Measurements from ENCODE around the gene WHRN.

- TF ChIP-seq CREB1 (CRISPR knock-in tag; IDR thresholded peaks at IDR 0.05; ENCODE audit: low read depth) = peak; percentile 42
- TF ChIP-seq EZH2 (IDR thresholded peaks at IDR 0.05; ENCODE audit: low read depth, unreplicated experiment) = no peak
- no peak for TF ChIP-seq CTCF (conservative IDR thresholded peaks at IDR 0.05; ENCODE audit: low read depth in 2 of 2)
- no peak for TF ChIP-seq NANOG (IDR thresholded peaks at IDR 0.05; ENCODE audit: borderline replicate concordance)
- TF ChIP-seq POLR2AphosphoS5 (IDR thresholded peaks at IDR 0.05; ENCODE audit: low read depth) = no peak
- TF ChIP-seq, protein P1, sequence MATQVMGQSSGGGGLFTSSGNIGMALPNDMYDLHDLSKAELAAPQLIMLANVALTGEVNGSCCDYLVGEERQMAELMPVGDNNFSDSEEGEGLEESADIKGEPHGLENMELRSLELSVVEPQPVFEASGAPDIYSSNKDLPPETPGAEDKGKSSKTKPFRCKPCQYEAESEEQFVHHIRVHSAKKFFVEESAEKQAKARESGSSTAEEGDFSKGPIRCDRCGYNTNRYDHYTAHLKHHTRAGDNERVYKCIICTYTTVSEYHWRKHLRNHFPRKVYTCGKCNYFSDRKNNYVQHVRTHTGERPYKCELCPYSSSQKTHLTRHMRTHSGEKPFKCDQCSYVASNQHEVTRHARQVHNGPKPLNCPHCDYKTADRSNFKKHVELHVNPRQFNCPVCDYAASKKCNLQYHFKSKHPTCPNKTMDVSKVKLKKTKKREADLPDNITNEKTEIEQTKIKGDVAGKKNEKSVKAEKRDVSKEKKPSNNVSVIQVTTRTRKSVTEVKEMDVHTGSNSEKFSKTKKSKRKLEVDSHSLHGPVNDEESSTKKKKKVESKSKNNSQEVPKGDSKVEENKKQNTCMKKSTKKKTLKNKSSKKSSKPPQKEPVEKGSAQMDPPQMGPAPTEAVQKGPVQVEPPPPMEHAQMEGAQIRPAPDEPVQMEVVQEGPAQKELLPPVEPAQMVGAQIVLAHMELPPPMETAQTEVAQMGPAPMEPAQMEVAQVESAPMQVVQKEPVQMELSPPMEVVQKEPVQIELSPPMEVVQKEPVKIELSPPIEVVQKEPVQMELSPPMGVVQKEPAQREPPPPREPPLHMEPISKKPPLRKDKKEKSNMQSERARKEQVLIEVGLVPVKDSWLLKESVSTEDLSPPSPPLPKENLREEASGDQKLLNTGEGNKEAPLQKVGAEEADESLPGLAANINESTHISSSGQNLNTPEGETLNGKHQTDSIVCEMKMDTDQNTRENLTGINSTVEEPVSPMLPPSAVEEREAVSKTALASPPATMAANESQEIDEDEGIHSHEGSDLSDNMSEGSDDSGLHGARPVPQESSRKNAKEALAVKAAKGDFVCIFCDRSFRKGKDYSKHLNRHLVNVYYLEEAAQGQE (IDR thresholded peaks at IDR 0.05; ENCODE audit: unreplicated experiment) = peak; percentile 28
- TF ChIP-seq EZH2phosphoT487 (IDR thresholded peaks at IDR 0.05; ENCODE audit: unreplicated experiment) = no peak
- TF ChIP-seq, protein P2, sequence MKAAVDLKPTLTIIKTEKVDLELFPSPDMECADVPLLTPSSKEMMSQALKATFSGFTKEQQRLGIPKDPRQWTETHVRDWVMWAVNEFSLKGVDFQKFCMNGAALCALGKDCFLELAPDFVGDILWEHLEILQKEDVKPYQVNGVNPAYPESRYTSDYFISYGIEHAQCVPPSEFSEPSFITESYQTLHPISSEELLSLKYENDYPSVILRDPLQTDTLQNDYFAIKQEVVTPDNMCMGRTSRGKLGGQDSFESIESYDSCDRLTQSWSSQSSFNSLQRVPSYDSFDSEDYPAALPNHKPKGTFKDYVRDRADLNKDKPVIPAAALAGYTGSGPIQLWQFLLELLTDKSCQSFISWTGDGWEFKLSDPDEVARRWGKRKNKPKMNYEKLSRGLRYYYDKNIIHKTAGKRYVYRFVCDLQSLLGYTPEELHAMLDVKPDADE (IDR thresholded peaks at IDR 0.05) = no peak
- TF ChIP-seq JUNB (IDR thresholded peaks at IDR 0.05; ENCODE audit: unreplicated experiment) = no peak
- no peak for TF ChIP-seq STAT1 (IDR thresholded peaks at IDR 0.05; ENCODE audit: unreplicated experiment)
Observed at GRCh38 chr9:114397848-114398605, 107.2 kb downstream of the WHRN start.

All from GM23338 (cell line).